Activated T-helper 17 cell treated with anti-CD3 and anti-CD28 coated beads, Interleukin-2, amount 50 U/mL, for 72 hours (primary cell): ENCODE data around the gene TMEM53. TPM values are rescaled to one million over a fixed set of nuclear protein-coding genes. Genes with fewer than 3 reads are reported as not detected.
"Not testable (repeated sequence)": the region's sequence is repeated elsewhere in the genome, so short reads cannot be mapped to it uniquely, and the experiment has no call there.

Source experiments
- ATAC-seq: fragments of 150-1000 bp; cut with Tn5 transposase; replicated peaks from 2 replicates; pipeline ENCODE4 v1.10.0; 2021; ENCODE audit warnings: mild to moderate bottlenecking, moderate library complexity
- H3K27ac Mint-ChIP-seq: one replicate; pipeline ENCODE4 v1.8.0; 2022; ENCODE audit warnings: mixed read lengths
- H3K27me3 Mint-ChIP-seq: one replicate; pipeline ENCODE4 v1.8.0; 2022; ENCODE audit warnings: mixed read lengths
- H3K36me3 Mint-ChIP-seq: one replicate; pipeline ENCODE4 v1.8.0; 2022; ENCODE audit warnings: low read depth, mild to moderate bottlenecking, mixed read lengths
- H3K4me1 Mint-ChIP-seq: one replicate; pipeline ENCODE4 v1.8.0; 2022; ENCODE audit warnings: mixed read lengths
- H3K4me3 Mint-ChIP-seq: one replicate; pipeline ENCODE4 v1.8.0; 2022; ENCODE audit warnings: mild to moderate bottlenecking, mixed read lengths
- H3K9me3 Mint-ChIP-seq: one replicate; pipeline ENCODE4 v1.8.0; 2022; ENCODE audit warnings: mixed read lengths
- total RNA-seq, 2 donors: library from RNA; stranded (reverse); gene quantifications; one replicate each; pipeline ENCODE4 v1.2.3, GENCODE V29; 2022

The TMEM53 gene
- total RNA-seq, 2 donors from 2014 or later = 3.5 to 4.2 TPM

DNA sequence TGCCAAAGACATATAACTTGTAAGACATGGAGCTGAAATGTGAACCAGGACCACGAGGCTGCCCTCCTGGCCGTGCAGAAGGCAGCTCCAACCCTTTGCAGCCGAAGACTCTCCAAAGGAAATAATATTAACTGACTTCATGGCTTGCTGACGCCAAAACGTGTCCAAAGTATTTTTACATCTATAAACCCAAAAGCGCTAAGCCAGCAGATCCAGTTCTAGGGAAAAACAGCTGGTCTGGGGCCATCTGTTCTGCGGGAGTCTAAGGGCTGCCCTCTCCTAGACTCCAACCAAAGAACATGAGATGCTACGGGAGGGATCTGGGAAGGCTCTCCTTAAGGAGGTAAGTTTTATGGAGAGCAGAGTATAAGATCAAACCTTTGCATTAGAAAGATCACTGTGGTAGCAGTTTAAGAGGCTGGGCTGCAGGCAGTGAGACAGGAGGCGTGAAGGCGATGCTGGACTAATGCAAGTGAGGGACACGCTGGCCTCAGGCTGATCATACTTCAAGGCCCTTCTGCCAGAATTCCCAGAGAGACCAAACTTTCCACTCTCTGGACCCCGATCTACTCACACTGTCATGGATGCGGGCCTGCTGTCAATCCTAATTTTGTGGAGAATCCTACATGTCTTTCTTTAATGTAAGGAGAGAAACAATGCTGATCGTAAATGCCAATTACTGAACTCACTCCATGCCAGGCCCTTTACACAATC is 1.2 kb downstream of the TMEM53 start:
- Mint-ChIP-seq H3K9me3 (no peaks in the 10 kb centered on the region), H3K4me1 (peaks cover 18% of the 10 kb centered on the region), H3K27me3 (no peaks in the 10 kb centered on the region), H3K27ac (peak overlapping the region; percentile 83), H3K4me3 (peak overlapping the region; percentile 85), H3K36me3 (no peaks in the 10 kb centered on the region)
- no peak for ATAC-seq

DNA sequence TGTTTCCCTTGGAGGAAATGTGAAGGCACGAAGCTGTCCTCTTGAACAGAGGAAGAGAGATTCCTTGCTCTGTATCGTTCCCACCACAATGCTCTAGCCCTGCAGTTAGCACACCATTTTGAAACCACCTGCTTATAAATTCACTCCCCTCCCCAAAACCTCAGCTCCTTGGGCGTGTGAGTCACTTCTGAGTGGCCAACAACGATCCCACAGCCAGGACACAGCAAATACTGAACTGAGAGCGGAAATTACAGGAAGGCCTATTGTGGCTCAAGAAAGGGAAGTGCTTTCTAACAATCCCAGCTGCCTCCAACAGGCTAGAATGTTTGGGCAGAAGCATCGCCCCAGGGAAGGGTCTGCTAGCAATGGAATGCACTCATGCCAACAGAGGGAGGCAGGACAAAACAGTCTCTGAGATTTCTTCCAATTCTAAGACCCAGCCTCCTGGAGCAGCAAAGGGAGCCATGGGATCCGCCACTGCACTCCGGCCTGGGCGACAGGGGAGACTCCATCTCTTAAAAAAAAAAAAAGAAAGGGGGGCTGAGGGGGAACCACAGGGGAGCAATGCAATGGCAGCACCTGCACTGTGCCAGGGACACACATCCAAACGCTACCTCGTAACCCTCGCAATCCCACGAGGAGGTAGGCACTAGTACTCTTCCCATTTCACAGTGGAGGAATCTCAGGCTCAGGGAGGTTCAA is 1.9 kb downstream of the TMEM53 start:
- ATAC-seq = no peak
- H3K4me1 Mint-ChIP-seq = peaks cover 18% of the 10 kb centered on the region
- peak overlapping the region; percentile 85 for H3K4me3 Mint-ChIP-seq
- H3K27me3 Mint-ChIP-seq = no peaks in the 10 kb centered on the region
- peak overlapping the region; percentile 13 for H3K27ac Mint-ChIP-seq
- no peaks in the 10 kb centered on the region for H3K36me3 Mint-ChIP-seq
- no peaks in the 10 kb centered on the region for H3K9me3 Mint-ChIP-seq

DNA sequence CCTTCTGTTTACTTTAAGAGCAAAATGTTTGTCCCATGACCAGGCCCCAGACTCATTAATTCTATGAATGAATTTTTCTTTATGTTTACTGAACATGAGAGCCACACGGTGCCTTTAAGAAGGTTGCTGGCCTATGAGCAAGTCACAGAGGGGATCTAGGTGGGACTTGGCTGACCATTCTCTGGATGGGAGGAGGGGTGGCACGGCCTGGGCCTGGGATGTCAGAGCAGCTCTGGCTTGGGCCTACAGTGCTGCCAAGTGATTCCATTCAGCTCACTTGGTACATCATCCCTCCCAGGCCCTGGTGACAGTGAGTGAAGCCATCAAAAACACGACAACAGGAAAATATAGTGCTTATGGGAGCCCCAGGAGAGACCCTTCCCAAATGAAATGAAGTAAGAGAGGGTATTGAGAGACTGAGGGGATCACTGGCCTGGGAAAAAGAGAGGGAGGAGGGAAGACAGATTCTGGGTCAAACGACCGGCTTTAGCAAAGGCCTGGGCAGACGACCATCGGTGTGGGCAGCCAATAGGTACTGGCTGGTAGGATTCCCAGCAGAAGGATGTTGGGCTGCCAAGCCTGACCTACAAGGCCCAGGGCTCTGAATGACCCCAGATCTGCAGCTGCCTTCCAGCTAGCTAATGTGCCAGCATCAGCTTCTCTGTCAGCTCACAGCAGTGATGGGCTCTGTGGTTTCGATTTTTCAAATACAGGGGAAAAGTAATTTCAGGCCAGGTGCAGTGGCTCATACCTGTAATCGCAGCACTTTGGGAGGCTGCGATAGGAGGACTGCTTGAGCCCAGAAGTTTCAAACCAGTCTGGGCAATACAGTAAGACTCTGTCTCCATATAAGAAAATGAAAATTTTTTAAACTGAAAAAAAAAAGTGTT is 3.3 kb downstream of the TMEM53 start:
- peak overlapping the region; percentile 79 for H3K27ac Mint-ChIP-seq
- no peaks in the 10 kb centered on the region for H3K36me3 Mint-ChIP-seq
- ATAC-seq = no peak

DNA sequence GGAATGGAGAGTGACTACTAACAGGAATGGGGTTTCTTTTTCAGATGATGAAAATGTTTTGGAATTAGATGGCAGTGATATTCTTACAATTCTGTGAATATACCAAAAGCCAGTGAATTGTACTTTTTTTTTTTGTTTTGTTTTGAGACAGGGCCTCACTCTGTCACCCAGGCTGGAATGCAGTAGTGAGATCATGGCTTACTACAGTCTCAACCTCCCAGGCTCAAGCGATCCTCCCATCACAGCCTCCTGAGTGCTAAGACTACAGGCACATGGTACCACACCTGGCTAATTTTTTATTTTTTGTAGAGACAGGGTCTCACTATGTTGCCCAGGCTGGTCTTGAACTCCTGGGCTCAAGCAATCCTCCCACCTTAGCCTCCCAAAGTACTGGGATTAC is 7.6 kb downstream of the TMEM53 start:
- H3K36me3 Mint-ChIP-seq = not testable (repeated sequence)
- peaks cover 23% of the 10 kb centered on the region for H3K4me1 Mint-ChIP-seq

More for the DNA sequence above, 3.3 kb downstream of the TMEM53 start:
- Mint-ChIP-seq H3K4me3 (no peak overlapping the region), H3K9me3 (no peaks in the 10 kb centered on the region), H3K27me3 (no peaks in the 10 kb centered on the region), H3K4me1 (peaks cover 22% of the 10 kb centered on the region)

DNA sequence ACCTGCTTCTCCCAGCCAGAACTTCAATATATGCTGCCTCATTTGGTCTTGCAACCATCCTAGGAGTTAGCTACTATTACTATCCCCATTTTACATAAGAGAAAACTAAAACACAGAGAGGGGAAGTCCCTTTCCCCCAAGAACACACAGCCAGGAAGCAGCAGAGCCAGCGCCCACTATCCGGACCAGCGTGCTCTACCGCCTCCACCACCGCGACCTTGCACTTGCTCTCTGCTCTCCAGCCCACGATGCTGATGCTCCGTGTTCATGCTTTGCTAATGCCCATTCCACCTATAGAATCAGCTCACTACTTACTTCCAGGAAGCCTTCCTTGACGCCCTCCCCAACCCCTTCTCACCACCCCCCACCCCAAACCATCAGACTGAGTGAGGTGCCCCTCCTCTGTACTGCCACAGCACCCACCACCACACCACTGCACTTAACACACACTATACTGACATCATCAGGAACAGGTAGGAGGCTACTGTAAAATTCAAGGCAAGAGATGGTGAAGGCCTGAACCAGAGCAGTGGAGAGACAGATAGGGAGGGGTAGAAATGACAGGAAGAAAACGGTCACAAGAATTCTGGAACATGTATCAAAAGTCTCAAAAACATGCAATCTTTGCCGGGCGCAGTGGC is 9.4 kb downstream of the TMEM53 start:
- Mint-ChIP-seq H3K4me1 (peaks cover 20% of the 10 kb centered on the region), H3K4me3 (peak overlapping the region; percentile 60), H3K27ac (peak overlapping the region; percentile 9), H3K9me3 (no peaks in the 10 kb centered on the region), H3K27me3 (no peaks in the 10 kb centered on the region), H3K36me3 (no peaks in the 10 kb centered on the region)
- peak; percentile 95 for ATAC-seq

More for the DNA sequence above, 7.6 kb downstream of the TMEM53 start:
- H3K4me3 Mint-ChIP-seq, ATAC-seq, H3K9me3 Mint-ChIP-seq, H3K27ac Mint-ChIP-seq, H3K27me3 Mint-ChIP-seq: not testable (repeated sequence)

DNA sequence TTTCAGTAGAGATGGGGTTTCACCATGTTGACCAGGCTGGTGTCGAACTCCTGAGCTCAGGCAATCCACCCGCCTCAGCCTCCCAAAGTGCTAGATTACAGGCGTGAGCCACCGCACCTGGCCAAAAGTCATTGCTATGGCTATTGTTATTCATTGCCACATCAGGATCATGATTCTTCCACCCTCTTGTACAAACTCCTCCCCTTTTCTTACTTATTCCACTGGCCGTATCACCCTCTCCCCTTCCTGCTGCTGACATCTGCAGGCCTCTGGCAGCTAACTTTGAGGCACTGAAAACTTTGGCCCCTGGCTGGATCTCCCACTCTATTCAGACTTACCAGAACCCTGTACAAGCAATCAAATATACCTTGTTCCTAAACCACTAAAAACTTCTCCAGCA is 10.9 kb downstream of the TMEM53 start:
- H3K4me3 Mint-ChIP-seq = no peak overlapping the region
- ATAC-seq = no peak
- peaks cover 20% of the 10 kb centered on the region for H3K4me1 Mint-ChIP-seq

DNA sequence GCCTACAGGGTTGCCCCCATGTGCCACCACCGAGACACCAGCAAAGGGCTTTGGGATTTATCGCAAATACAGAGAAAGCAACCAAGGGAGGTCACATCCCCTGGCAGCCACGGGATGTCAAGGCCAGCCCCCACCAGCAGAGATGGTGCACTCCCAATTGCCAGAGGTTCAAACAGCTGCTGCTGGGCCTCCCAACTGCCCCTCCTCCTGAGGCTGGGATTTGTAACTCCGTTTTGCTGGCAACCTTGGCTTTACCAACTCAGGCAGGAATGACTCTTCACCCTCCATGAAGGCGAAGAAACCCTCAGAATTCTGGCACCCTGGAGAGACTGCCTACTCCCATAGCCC is 11.6 kb downstream of the TMEM53 start:
- Mint-ChIP-seq H3K9me3 (no peaks in the 10 kb centered on the region), H3K4me1 (peaks cover 20% of the 10 kb centered on the region), H3K4me3 (no peak overlapping the region), H3K36me3 (no peaks in the 10 kb centered on the region), H3K27me3 (no peaks in the 10 kb centered on the region), H3K27ac (no peak overlapping the region)
- ATAC-seq = no peak

More for the DNA sequence above, 10.9 kb downstream of the TMEM53 start:
- H3K27me3 Mint-ChIP-seq = no peaks in the 10 kb centered on the region
- H3K36me3 Mint-ChIP-seq = no peaks in the 10 kb centered on the region
- H3K9me3 Mint-ChIP-seq = no peaks in the 10 kb centered on the region
- no peak overlapping the region for H3K27ac Mint-ChIP-seq

DNA sequence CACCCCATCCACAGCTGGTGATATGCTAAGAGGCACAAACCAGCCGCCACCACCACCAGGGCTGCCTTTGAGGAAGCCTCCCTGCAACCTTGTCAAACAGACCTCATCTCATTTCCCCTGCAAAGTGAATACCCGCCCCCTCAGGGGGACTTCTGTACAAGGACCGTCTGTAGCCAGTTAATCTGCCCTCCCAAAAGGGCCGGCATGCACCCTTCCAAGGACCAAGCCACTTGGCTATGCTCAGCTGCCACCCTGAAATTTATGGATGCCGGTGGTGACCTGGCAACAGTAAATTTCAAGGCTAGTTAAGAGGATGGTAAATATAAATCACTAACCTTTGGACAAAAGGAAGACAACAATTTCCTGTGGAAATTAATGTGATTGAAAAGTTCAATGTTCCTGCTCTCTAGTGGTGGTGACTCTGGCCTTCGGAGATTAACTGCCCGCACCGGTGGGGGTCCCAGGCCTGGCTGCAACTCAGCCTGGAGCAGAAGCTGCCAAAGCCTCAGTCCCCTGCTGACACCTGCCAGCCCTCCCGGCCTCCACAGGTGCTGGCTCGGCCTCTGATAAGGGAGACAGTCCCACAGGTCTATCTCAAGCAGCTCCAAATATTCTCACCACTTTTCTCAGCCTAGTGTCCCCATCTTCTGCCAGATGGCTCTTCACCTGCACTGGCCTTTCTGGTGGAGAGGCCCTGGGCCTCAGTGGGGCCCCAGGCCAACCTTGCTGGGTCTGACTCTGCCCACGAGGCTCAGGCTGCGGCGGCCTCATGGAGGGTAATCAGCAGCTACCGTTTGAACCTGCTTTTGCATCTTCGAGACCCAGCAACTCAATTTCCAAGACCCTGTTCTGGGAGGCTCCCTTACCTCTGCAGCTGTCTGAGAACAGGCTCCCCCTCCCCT is 12.2 kb downstream of the TMEM53 start:
- Mint-ChIP-seq H3K4me1 (peaks cover 20% of the 10 kb centered on the region), H3K4me3 (no peak overlapping the region), H3K9me3 (no peaks in the 10 kb centered on the region), H3K27me3 (no peaks in the 10 kb centered on the region), H3K36me3 (no peaks in the 10 kb centered on the region), H3K27ac (no peak overlapping the region)
- ATAC-seq = no peak

DNA sequence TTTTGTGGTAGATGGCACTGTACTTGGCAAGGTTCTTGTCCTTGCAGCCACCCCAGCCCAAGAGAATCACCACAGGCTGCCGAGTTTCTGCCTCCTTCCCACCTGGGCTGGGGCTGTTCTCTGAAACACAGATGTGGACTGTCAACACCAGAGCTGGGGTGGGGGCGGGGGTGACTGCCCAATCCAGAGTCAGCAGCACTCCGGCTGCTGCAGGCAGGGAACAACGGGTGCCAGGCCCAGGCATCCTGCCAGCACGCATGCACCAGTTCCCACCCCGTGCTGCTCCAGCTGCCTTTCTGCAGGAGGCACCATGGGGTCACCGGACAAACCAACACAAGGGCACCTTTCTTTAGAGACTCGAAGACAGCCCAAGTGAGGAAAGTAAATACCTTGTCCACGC is 14.1 kb downstream of the TMEM53 start:
- Mint-ChIP-seq H3K4me1 (peaks cover 14% of the 10 kb centered on the region), H3K9me3 (no peaks in the 10 kb centered on the region), H3K27me3 (no peaks in the 10 kb centered on the region), H3K36me3 (no peaks in the 10 kb centered on the region), H3K27ac (no peak overlapping the region), H3K4me3 (no peak overlapping the region)
- no peak for ATAC-seq

DNA sequence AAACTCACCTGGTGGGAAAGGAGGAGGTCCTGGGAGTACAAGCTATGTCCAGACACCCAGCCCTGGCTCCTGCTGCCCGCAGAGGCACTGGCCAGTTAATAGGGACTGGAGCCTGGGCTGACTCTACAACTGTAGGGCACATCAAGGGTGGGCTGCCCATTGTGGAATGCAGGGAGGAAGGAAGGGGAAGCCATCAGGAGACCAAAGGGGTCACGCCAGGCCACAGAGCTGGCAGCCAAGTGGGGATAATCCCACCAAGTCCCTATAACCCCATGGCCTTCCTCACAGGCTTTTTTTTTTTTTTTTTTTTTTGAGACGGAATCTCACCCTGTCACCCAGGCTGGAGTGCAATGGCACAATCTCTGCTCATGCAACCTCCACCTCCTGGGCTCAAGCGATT is 14.7 kb downstream of the TMEM53 start:
- Mint-ChIP-seq H3K27ac (no peak overlapping the region), H3K4me1 (peaks cover 8% of the 10 kb centered on the region), H3K36me3 (no peaks in the 10 kb centered on the region), H3K9me3 (no peaks in the 10 kb centered on the region), H3K4me3 (no peak overlapping the region), H3K27me3 (no peaks in the 10 kb centered on the region)
- no peak for ATAC-seq

DNA sequence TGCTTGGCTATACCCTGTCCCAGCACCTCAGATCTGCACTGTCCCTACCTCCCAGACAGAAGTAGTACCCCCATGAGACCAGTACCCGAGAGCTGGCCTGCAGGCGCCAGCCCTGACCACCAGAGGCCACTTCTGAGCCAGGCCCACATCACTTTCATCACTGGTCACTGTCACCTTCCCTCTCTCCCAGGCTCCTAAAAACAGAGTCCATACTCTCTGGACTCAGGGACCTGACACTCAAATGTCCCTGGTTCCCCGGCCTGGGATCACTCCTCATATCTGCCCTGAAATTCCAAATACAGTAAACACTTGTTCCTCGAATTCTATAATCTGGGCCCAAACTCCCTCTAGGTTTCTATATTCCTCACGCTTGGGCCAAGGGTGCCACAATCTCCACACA is 18.7 kb downstream of the TMEM53 start:
- Mint-ChIP-seq H3K36me3 (peaks cover 7% of the 10 kb centered on the region), H3K4me3 (no peak overlapping the region), H3K9me3 (no peaks in the 10 kb centered on the region), H3K27ac (peak overlapping the region; percentile 20), H3K4me1 (no peaks in the 10 kb centered on the region), H3K27me3 (no peaks in the 10 kb centered on the region)
- ATAC-seq = no peak

DNA sequence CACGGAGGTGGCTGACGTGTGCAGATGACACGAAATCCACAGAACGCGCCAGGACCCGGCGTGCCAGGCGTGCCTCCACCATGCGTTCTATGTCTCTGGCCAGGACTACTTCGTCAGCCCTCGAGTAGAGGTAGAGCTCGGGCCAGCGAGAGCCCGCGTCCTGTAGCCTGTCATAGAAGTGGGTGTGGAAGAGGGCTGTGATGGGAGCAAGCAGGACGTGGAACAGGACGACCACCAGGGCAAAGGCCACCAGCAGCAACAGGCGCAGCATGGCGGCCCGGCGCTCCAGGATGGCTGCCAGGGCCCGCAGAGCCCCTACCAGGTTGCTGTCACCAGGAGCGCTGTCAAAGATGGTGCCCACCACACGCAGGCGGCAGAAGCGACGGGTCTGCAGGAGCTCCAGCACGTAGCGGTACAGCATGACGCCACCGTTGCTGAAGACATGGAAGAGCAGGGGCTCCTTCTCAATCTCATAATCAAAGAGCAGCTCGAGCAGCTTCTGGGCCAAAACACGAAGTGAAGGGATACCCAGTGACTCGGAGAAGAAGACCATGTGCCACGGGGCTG is 19.6 kb downstream of the TMEM53 start:
- H3K36me3 Mint-ChIP-seq = peaks cover 7% of the 10 kb centered on the region
- no peak overlapping the region for H3K27ac Mint-ChIP-seq
- no peak for ATAC-seq
- no peak overlapping the region for H3K4me3 Mint-ChIP-seq
- H3K4me1 Mint-ChIP-seq = no peaks in the 10 kb centered on the region
- no peaks in the 10 kb centered on the region for H3K27me3 Mint-ChIP-seq
- H3K9me3 Mint-ChIP-seq = no peaks in the 10 kb centered on the region
